KMS-11 (cell line): Measurements from ENCODE around the gene MTG2.

Experiments
- H2AFZ ChIP-seq: fragments of 200-600 bp; sonication (generic); 2 replicates; pipeline ENCODE4 v1.6.1; 2016; ENCODE audit warnings: antibody characterized with exemption, mixed run types, low read depth
- H3K27ac ChIP-seq: fragments of 200-600 bp; sonication (generic); 2 replicates; pipeline ENCODE4 v1.6.1; 2016; ENCODE audit warnings: mild to moderate bottlenecking, mixed run types
- H3K27me3 ChIP-seq: fragments of 200-600 bp; sonication (generic); 2 replicates; pipeline ENCODE4 v1.6.1; 2017; ENCODE audit warnings: mild to moderate bottlenecking, low read depth, mixed run types, moderate library complexity; ENCODE audit not compliant: insufficient read depth
- H3K36me3 ChIP-seq: fragments of 200-600 bp; sonication (generic); 2 replicates; pipeline ENCODE4 v1.6.1; 2017; ENCODE audit warnings: mild to moderate bottlenecking, mixed run types; ENCODE audit not compliant: insufficient read depth
- H3K4me1 ChIP-seq: fragments of 200-600 bp; sonication (generic); 2 replicates; pipeline ENCODE4 v1.6.1; 2016; ENCODE audit warnings: mild to moderate bottlenecking, low read depth, mixed run types; ENCODE audit not compliant: poor library complexity, severe bottlenecking
- H3K4me2 ChIP-seq: fragments of 200-600 bp; sonication (generic); 2 replicates; pipeline ENCODE4 v1.7.0; 2016; ENCODE audit warnings: mild to moderate bottlenecking, mixed run types
- H3K4me3 ChIP-seq: fragments of 200-600 bp; sonication (generic); IDR thresholded peaks from 2 replicates; pipeline ENCODE4 v1.6.1; 2017; ENCODE audit warnings: low read depth, low read length, mixed read lengths; ENCODE audit not compliant: insufficient read depth
- H3K79me2 ChIP-seq: fragments of 200-600 bp; sonication (generic); 2 replicates; pipeline ENCODE4 v1.6.1; 2016; ENCODE audit warnings: low read depth, mixed run types; ENCODE audit not compliant: insufficient read depth
- H3K9ac ChIP-seq: fragments of 200-600 bp; sonication (generic); 2 replicates; pipeline ENCODE4 v1.6.1; 2016; ENCODE audit warnings: mild to moderate bottlenecking, mixed run types
- H4K20me1 ChIP-seq: fragments of 200-600 bp; sonication (generic); 2 replicates; pipeline ENCODE4 v1.6.1; 2016; ENCODE audit warnings: mild to moderate bottlenecking, mixed run types; ENCODE audit not compliant: insufficient read depth
- CTCF ChIP-seq: fragments of 200-600 bp; sonication (generic); conservative IDR thresholded peaks from 2 replicates; pipeline ENCODE4 v1.6.1; 2017; ENCODE audit warnings: low read depth, mild to moderate bottlenecking, antibody characterized with exemption, low read length, moderate library complexity, mixed read lengths

Gene MTG2

GRCh38 chr20:62182469-62183425, at the start of gene MTG2:
MTG2 (plus strand) TSS chr20:62183028; CDS start chr20:62193421, 10,393 bp downstream.
- no peak for TF ChIP-seq CTCF
- Histone ChIP-seq H3K79me2 (peaks cover 38% of the 10 kb centered on the region), H3K4me2 (peak within 1 kb of the TSS; percentile 79), H2AFZ (peak within 1 kb of the TSS; percentile 80), H3K27ac (peak within 1 kb of the TSS; percentile 72), H3K9ac (peak within 1 kb of the TSS; percentile 80), H3K4me1 (peaks cover 19% of the 10 kb centered on the region), H4K20me1 (no peaks in the 10 kb centered on the region; the same call in 1 of the 2 replicates), H3K36me3 (no peaks in the 10 kb centered on the region), H3K4me3 (peak within 1 kb of the TSS; percentile 28), H3K27me3 (no peaks in the 10 kb centered on the region)

- H3K79me2 ChIP-seq: no peaks in the 10 kb centered on the region
- H3K4me3 ChIP-seq: no peak overlapping the region
- no peak overlapping the region for H3K27ac ChIP-seq
- no peaks in the 10 kb centered on the region for H4K20me1 ChIP-seq
- no peaks in the 10 kb centered on the region for H3K27me3 ChIP-seq
- no peak for TF ChIP-seq CTCF
- H3K4me2 ChIP-seq: no peak overlapping the region
- no peaks in the 10 kb centered on the region; the same call in 1 of the 2 replicates for H3K36me3 ChIP-seq
- H2AFZ ChIP-seq: no peak overlapping the region
- no peaks in the 10 kb centered on the region for H3K4me1 ChIP-seq
- no peak overlapping the region for H3K9ac ChIP-seq
Observed at GRCh38 chr20:62133051-62133845, 49.6 kb upstream of the MTG2 start.

GRCh38 chr20:62133864-62134263, 49.0 kb upstream of the MTG2 start:
- Histone ChIP-seq H3K9ac (no peak overlapping the region), H3K36me3 (no peaks in the 10 kb centered on the region; the same call in 1 of the 2 replicates), H4K20me1 (no peaks in the 10 kb centered on the region), H3K27ac (no peak overlapping the region), H3K4me1 (no peaks in the 10 kb centered on the region), H3K4me2 (no peak overlapping the region), H3K27me3 (no peaks in the 10 kb centered on the region), H2AFZ (no peak overlapping the region), H3K4me3 (no peak overlapping the region), H3K79me2 (peaks cover under 1% of the 10 kb centered on the region; the same call in 1 of the 2 replicates)
- no peak for TF ChIP-seq CTCF

- no peak for TF ChIP-seq CTCF
- no peak overlapping the region for H3K4me2 ChIP-seq
- peaks cover 7% of the 10 kb centered on the region; the same call in 1 of the 2 replicates for H3K36me3 ChIP-seq
- no peak overlapping the region for H2AFZ ChIP-seq
- no peak overlapping the region for H3K9ac ChIP-seq
- H3K27me3 ChIP-seq: no peaks in the 10 kb centered on the region
- no peaks in the 10 kb centered on the region for H3K4me1 ChIP-seq
- H3K27ac ChIP-seq: no peak overlapping the region
- H3K79me2 ChIP-seq: peaks cover 10% of the 10 kb centered on the region
- H3K4me3 ChIP-seq: no peak overlapping the region
- peaks cover under 1% of the 10 kb centered on the region for H4K20me1 ChIP-seq
Observed at GRCh38 chr20:62134735-62135231, 48.0 kb upstream of the MTG2 start.
